K562 (cell line): Measurements from ENCODE around the gene KNDC1. TPM values are rescaled to one million over a fixed set of nuclear protein-coding genes. Genes with fewer than 3 reads are reported as not detected.

Experiments
- ATAC-seq: fragments of 200-7000 bp; cut with Tn5 transposase; 3 replicates; pipeline ENCODE4 v1.9.1; 2020; ENCODE audit warnings: moderate library complexity
- BruUV-seq: library from RNA; stranded (reverse); fragments of 400-500 nt; replicated peaks from 2 replicates; lab custom pipeline; 2021; lab: Mats Ljungman, UMichigan
- CTCF ChIA-PET: fragments of 300-600 bp; formaldehyde crosslinking; extraction: SDS; loops from one replicate; lab custom pipeline; 2021; ENCODE audit warnings: low intra/inter-chr PET ratio; lab: Yijun Ruan, JAX
- POLR2A ChIA-PET: fragments of 300-600, 350-650 bp; sonication (Branson Sonifier 250); formaldehyde crosslinking; extraction: SDS; loops from one replicate; lab custom pipeline; 2021; ENCODE audit warnings: antibody characterized with exemption, inconsistent platforms; lab: Yijun Ruan, JAX
- DNase-seq, 4 experiments: peaks; one replicate each; pipeline versions ENCODE4 v3.0.0 to v3.0.0-alpha.2; 2011 to 2018; ENCODE audit warnings: low spot score in 3 of 4, mixed read lengths in 3 of 4; ENCODE audit errors: extremely low read depth in 1 of 4
- FAIRE-seq: peaks from 2 replicates; lab custom pipeline; 2011; peaks lifted over from hg19 to GRCh38; lab: Jason Lieb, UNC
- H2AFZ ChIP-seq: 2 replicates; pipeline ENCODE4 v1.6.0; 2011; ENCODE audit warnings: low read depth, low read length, control low read depth, inconsistent platforms
- H3K27ac ChIP-seq: fragments of 200-600 bp; 3 replicates; pipeline ENCODE4 v1.8.0; 2011; ENCODE audit warnings: low read depth, mild to moderate bottlenecking, control low read depth, inconsistent platforms, low read length, moderate library complexity, mixed read lengths; ENCODE audit errors: extremely low read depth
- H3K27me3 ChIP-seq, 2 experiments: fragments of 300-600 bp in 1 of 2; 2 replicates in 1 of 2; 3 replicates in 1 of 2; pipeline versions ENCODE4 v1.6.0 to v1.8.0; 2011; ENCODE audit warnings: inconsistent platforms in 2 of 2, low read length in 2 of 2, mild to moderate bottlenecking in 1 of 2, mixed read lengths in 1 of 2, moderate library complexity in 1 of 2; ENCODE audit not compliant: control insufficient read depth in 2 of 2, insufficient read depth in 2 of 2
- H3K36me3 ChIP-seq: fragments of 300-600 bp; 3 replicates; pipeline ENCODE4 v1.8.0; 2011; ENCODE audit warnings: mild to moderate bottlenecking, low read length, inconsistent platforms; ENCODE audit not compliant: control insufficient read depth, insufficient read depth
- H3K4me1 ChIP-seq, 2 experiments: fragments of 200-600 bp in 1 of 2; replicated peaks in 1 of 2; 2 replicates in 1 of 2; 3 replicates in 1 of 2; pipeline versions ENCODE4 v1.5.1 to v1.8.0; 2011; ENCODE audit warnings: inconsistent platforms in 2 of 2, low read length in 2 of 2, mild to moderate bottlenecking in 1 of 2, mixed read lengths in 1 of 2, moderate library complexity in 1 of 2; ENCODE audit not compliant: control insufficient read depth in 2 of 2, insufficient read depth in 2 of 2
- H3K4me2 ChIP-seq: 2 replicates; pipeline ENCODE4 v1.6.1; 2011; ENCODE audit warnings: low read length, control low read depth, inconsistent platforms, mixed read lengths; ENCODE audit not compliant: insufficient read depth
- H3K4me3 ChIP-seq: fragments of 200-600 bp; sonication (generic), shearing (Covaris generic); 2 replicates; pipeline ENCODE4 v1.5.1; 2016; ENCODE audit warnings: control low read depth, inconsistent platforms
- H3K79me2 ChIP-seq: fragments of 200-600 bp; 3 replicates; pipeline ENCODE4 v1.8.0; 2011; ENCODE audit warnings: low read length, inconsistent platforms; ENCODE audit not compliant: control insufficient read depth, insufficient read depth
- H3K9ac ChIP-seq, 2 experiments: 2 replicates each; pipeline versions ENCODE4 v1.6.0 to v1.6.1; 2011; ENCODE audit warnings: low read depth in 2 of 2, low read length in 2 of 2, control low read depth in 1 of 2, inconsistent platforms in 1 of 2, mild to moderate bottlenecking in 1 of 2, mixed read lengths in 1 of 2; ENCODE audit not compliant: insufficient read depth in 1 of 2
- H3K9me1 ChIP-seq: one replicate; pipeline ENCODE4 v1.6.0; 2011; ENCODE audit warnings: inconsistent platforms, mild to moderate bottlenecking, low read length, moderate library complexity; ENCODE audit not compliant: control insufficient read depth, insufficient read depth
- H3K9me3 ChIP-seq: replicated peaks from 2 replicates; pipeline ENCODE4 v1.5.1; 2011; ENCODE audit warnings: low read depth, low read length, inconsistent platforms; ENCODE audit not compliant: control insufficient read depth, insufficient read depth
- H4K20me1 ChIP-seq: replicated peaks from 2 replicates; pipeline ENCODE4 v1.6.1; 2011; ENCODE audit warnings: low read length, inconsistent platforms, mixed read lengths; ENCODE audit not compliant: control insufficient read depth, insufficient read depth
- ATF1 ChIP-seq, 2 experiments: fragments of 450-650 bp in 1 of 2; IDR thresholded peaks; 2 replicates each; pipeline ENCODE4 v1.6.1; 2016; ENCODE audit warnings: missing compliant biosample characterization in 1 of 2, missing genetic modification characterization in 1 of 2
- ETS2 ChIP-seq: IDR thresholded peaks from 2 replicates; pipeline ENCODE4 v1.6.1; 2016; ENCODE audit warnings: borderline replicate concordance, missing genetic modification characterization, mild to moderate bottlenecking, moderate library complexity, missing compliant biosample characterization; ENCODE audit not compliant: poor library complexity, severe bottlenecking
- GABPB1 ChIP-seq: sonication (generic); formaldehyde crosslinking; IDR thresholded peaks from 2 replicates; pipeline ENCODE4 v1.8.0; 2022; ENCODE audit warnings: mild to moderate bottlenecking, missing genetic modification reagents
- MAZ ChIP-seq, 2 experiments: fragments of 450-650 bp in 1 of 2; sonication (generic) in 1 of 2; formaldehyde crosslinking; IDR thresholded peaks in 1 of 2; conservative IDR thresholded peaks in 1 of 2; 2 replicates each; pipeline versions ENCODE4 v1.4.0 to v1.5.0; 2020; ENCODE audit warnings: mild to moderate bottlenecking in 1 of 2, missing genetic modification reagents in 1 of 2
- MEIS2 ChIP-seq: fragments of 450-650 bp; IDR thresholded peaks from 2 replicates; pipeline ENCODE4 v1.6.1; 2014; ENCODE audit warnings: mild to moderate bottlenecking; ENCODE audit not compliant: partially characterized antibody
- PHF8 ChIP-seq: fragments of 200-600 bp; sonication (generic); IDR thresholded peaks from 2 replicates; pipeline ENCODE4 v1.6.1; 2012; ENCODE audit warnings: mixed run types, mild to moderate bottlenecking, inconsistent platforms, low read length, moderate library complexity, borderline replicate concordance
- POLR2G ChIP-seq: fragments of 200-400 bp; formaldehyde crosslinking; IDR thresholded peaks from 2 replicates; pipeline ENCODE4 v1.6.1; 2017; ENCODE audit warnings: low read depth, mild to moderate bottlenecking, antibody characterized with exemption, low read length, moderate library complexity
- POU5F1 ChIP-seq: fragments of 150-350 bp; IDR thresholded peaks from 2 replicates; pipeline ENCODE4 v1.6.1; 2014; ENCODE audit warnings: borderline replicate concordance, low read length, low read depth, mild to moderate bottlenecking; ENCODE audit not compliant: partially characterized antibody
- PTBP1 ChIP-seq: fragments of 200-400 bp; formaldehyde crosslinking; IDR thresholded peaks from 2 replicates; pipeline ENCODE4 v1.6.1; 2017; ENCODE audit warnings: low read depth, low read length
- RBM39 ChIP-seq: fragments of 200-400 bp; formaldehyde crosslinking; optimal IDR thresholded peaks from 2 replicates; pipeline ENCODE3; 2018; ENCODE audit warnings: low read depth, low read length
- RHOXF2B ChIP-seq: fragments of 250-450 bp; sonication (Bioruptor Pico); conservative IDR thresholded peaks from 2 replicates; pipeline ENCODE4 v1.5.1; 2021
- SMAD3 ChIP-seq: fragments of 450-650 bp; formaldehyde crosslinking; conservative IDR thresholded peaks from 2 replicates; pipeline ENCODE4 v1.4.0; 2020; ENCODE audit warnings: mild to moderate bottlenecking
- TBP ChIP-seq: optimal IDR thresholded peaks from 2 replicates; pipeline ENCODE3; 2011; ENCODE audit warnings: low read depth, low read length, improper control_type of control experiment
- ZNF3 ChIP-seq: fragments of 250-450 bp; sonication (Bioruptor Pico); IDR thresholded peaks from 2 replicates; pipeline ENCODE4 v1.5.0; 2021; ENCODE audit warnings: mild to moderate bottlenecking, moderate library complexity
- ZNF707 ChIP-seq: fragments of 250-450 bp; sonication (Bioruptor Pico); conservative IDR thresholded peaks from 2 replicates; pipeline ENCODE4 v1.8.0; 2022; ENCODE audit warnings: inconsistent platforms, mild to moderate bottlenecking, moderate library complexity
- WGBS: fragments of 100-300 bp; shearing (Covaris generic); methylation state at CpG from one replicate; pipeline ENCODE4 v1.1.6; 2016; ENCODE audit warnings: low coverage, mixed read lengths; ENCODE audit not compliant: insufficient coverage; ENCODE audit errors: missing lambda C conversion rate; 5-methylcytosine and 5-hydroxymethylcytosine counted together
- in situ Hi-C: fragments of 300-500 bp; cut with MboI; formaldehyde crosslinking; loops from 4 replicates; pipeline ENCODE4 v1.15.0; 2018; ENCODE audit warnings: inconsistent platforms, mixed read lengths
- intact Hi-C: fragments of 100-400 bp; cut with micrococcal nuclease; formaldehyde crosslinking; loops from 2 replicates; pipeline ENCODE4 v1.14.2; 2022
- polyA plus RNA-seq, 8 experiments: library from polyadenylated mRNA; depleted of rRNA in 4 of 8; stranded (reverse) in 5 of 8; unstranded in 3 of 8; fragments of >200 nt; fragmentation: Nextera tagmentation in 2 of 8; fragmentation: Illumina TruSeq in 1 of 8; extraction: Ambion mirVana in 2 of 8; extraction: Trizol in 1 of 8; gene quantifications; 2 replicates each; pipeline versions ENCODE4 v1.2.1 to v1.2.3, GENCODE V29; 2011 to 2014; ENCODE audit warnings: inconsistent platforms in 1 of 8, missing spikeins in 1 of 8
- total RNA-seq, 7 experiments: library from RNA; depleted of rRNA in 6 of 7; stranded (reverse); fragments of >200 nt in 6 of 7; fragmentation: Illumina TruSeq in 2 of 7; extraction: Trizol in 2 of 7; gene quantifications; 2 replicates each; pipeline versions ENCODE4 v1.2.1 to v1.2.3, GENCODE V29; 2011 to 2021; ENCODE audit warnings: low replicate concordance in 1 of 7
- TF ChIP-seq, protein P1 (sequence below): sonication (generic); formaldehyde crosslinking; IDR thresholded peaks from 2 replicates; pipeline ENCODE4 v1.8.0; 2022; ENCODE audit warnings: missing genetic modification reagents, mild to moderate bottlenecking, moderate library complexity, borderline replicate concordance
- TF ChIP-seq, protein P2 (sequence below): fragments of 200-400 bp; formaldehyde crosslinking; IDR thresholded peaks from 2 replicates; pipeline ENCODE4 v1.6.1; 2017; ENCODE audit warnings: mild to moderate bottlenecking, low read depth, low read length, moderate library complexity
- TF ChIP-seq, protein P3 (sequence below): sonication (generic); formaldehyde crosslinking; IDR thresholded peaks from 2 replicates; pipeline ENCODE4 v1.9.0; 2022; ENCODE audit warnings: mild to moderate bottlenecking, missing genetic modification reagents
- TF ChIP-seq, protein P4 (sequence below): fragments of 250-450 bp; sonication (Bioruptor Pico); IDR thresholded peaks from 2 replicates; pipeline ENCODE4 v1.8.0; 2022; ENCODE audit warnings: moderate library complexity, mild to moderate bottlenecking, inconsistent platforms

The KNDC1 gene
- total and polyA plus RNA-seq, 9 of the 15 experiments (the other 6 are each of a cell fraction or from before 2014, with no cell fraction given), result 0.07 to 0.26 (median 0.11) TPM; not detected in 6

DNA sequence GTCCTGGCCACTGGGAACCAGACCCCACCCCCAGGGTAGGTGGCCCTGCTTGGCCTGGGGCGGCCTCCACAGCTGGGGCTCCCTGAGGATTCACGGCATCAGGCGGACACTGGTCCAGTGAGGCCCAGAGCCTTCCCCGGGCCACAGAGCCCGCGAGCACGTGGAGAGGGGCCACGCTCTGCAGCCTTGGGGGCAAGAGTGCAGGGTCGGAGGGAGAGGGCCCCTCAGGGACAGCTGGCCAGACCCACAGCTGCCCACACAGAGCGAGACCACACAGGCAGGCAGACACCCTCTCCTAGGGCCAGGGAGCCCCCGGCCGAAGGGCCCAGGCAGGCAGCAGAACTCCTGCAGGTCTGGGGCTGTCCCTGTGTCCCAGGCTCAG lies 88.3 kb downstream of the KNDC1 start:
- Histone ChIP-seq H3K4me1 (peaks cover 32 to 85% of the 10 kb centered on the region in 2 experiments), H3K9ac (peak overlapping the region; percentile 34 to 72; a peak in 3 of 4 replicates), H3K9me1 (no peaks in the 10 kb centered on the region), H3K9me3 (no peaks in the 10 kb centered on the region), H3K4me2 (peak overlapping the region; percentile 41; the same call in 1 of the 2 replicates)
- CTCF ChIA-PET, result no interaction called here
- in situ Hi-C loops, result loop anchor here (5.0 kb wide), 2 partner anchors 59 to 101 kb away; partner anchors contain the start of genes TUBGCP2 and ZNF511
- 80% methylated on average over 2 of the region's 12 CpGs for WGBS
- no TSS peak for BruUV-seq
- DNase-seq (no peak), ATAC-seq (no peak)
- TF ChIP-seq MEIS2 (no peak), RBM39 (no peak), RHOXF2B (CRISPR knock-in tag) (no peak), SMAD3 (no peak), GABPB1 (CRISPR knock-in tag) (no peak), ZNF707 (CRISPR knock-in tag) (no peak), ETS2 (tag) (no peak), PHF8 (peak; percentile 26; the same call in 1 of the 2 replicates), POU5F1 (no peak), ATF1 (CRISPR knock-in tag; IDR thresholded peaks at IDR 0.05) (no peak), ATF1 (tag; IDR thresholded peaks at IDR 0.05) (0 out of 2 replicates have a peak, but pooled peaks have one; percentile 17), ZNF3 (no peak), PTBP1 (no peak), POLR2G (peak; percentile 6; the same call in 1 of the 2 replicates), MAZ (CRISPR knock-in tag; conservative IDR thresholded peaks at IDR 0.05 in 1 of 2, IDR thresholded peaks at IDR 0.05 in 1 of 2) (0 out of 4 replicates have a peak, but pooled peaks of 1 of the 2 experiments have one; percentile 1), TBP (no peak)
- TF ChIP-seq, protein P1, sequence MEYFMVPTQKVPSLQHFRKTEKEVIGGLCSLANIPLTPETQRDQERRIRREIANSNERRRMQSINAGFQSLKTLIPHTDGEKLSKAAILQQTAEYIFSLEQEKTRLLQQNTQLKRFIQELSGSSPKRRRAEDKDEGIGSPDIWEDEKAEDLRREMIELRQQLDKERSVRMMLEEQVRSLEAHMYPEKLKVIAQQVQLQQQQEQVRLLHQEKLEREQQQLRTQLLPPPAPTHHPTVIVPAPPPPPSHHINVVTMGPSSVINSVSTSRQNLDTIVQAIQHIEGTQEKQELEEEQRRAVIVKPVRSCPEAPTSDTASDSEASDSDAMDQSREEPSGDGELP (CRISPR knock-in tag), result peak; percentile 26; the same call in 1 of the 2 replicates
- TF ChIP-seq, protein P2, sequence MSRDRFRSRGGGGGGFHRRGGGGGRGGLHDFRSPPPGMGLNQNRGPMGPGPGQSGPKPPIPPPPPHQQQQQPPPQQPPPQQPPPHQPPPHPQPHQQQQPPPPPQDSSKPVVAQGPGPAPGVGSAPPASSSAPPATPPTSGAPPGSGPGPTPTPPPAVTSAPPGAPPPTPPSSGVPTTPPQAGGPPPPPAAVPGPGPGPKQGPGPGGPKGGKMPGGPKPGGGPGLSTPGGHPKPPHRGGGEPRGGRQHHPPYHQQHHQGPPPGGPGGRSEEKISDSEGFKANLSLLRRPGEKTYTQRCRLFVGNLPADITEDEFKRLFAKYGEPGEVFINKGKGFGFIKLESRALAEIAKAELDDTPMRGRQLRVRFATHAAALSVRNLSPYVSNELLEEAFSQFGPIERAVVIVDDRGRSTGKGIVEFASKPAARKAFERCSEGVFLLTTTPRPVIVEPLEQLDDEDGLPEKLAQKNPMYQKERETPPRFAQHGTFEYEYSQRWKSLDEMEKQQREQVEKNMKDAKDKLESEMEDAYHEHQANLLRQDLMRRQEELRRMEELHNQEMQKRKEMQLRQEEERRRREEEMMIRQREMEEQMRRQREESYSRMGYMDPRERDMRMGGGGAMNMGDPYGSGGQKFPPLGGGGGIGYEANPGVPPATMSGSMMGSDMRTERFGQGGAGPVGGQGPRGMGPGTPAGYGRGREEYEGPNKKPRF, result no peak
- TF ChIP-seq, protein P3, sequence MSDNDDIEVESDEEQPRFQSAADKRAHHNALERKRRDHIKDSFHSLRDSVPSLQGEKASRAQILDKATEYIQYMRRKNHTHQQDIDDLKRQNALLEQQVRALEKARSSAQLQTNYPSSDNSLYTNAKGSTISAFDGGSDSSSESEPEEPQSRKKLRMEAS (CRISPR knock-in tag), result peak; percentile 40; the same call in 1 of the 2 replicates
- TF ChIP-seq, protein P4, sequence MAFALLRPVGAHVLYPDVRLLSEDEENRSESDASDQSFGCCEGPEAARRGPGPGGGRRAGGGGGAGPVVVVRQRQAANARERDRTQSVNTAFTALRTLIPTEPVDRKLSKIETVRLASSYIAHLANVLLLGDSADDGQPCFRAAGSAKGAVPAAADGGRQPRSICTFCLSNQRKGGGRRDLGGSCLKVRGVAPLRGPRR (CRISPR knock-in tag), result no peak
- TF ChIP-seq, all 486 proteins: peak for 6
- POLR2A ChIA-PET, result no interaction called here
- Histone ChIP-seq H3K27ac (no peak overlapping the region; the same call in 2 of the 3 replicates), H4K20me1 (no peaks in the 10 kb centered on the region), H3K4me3 (no peak overlapping the region), H3K79me2 (no peaks in the 10 kb centered on the region), H2AFZ (peak overlapping the region; percentile 84), H3K27me3 (no peaks in the 10 kb centered on the region; a peak in 1 of 5 replicates), H3K36me3 (no peaks in the 10 kb centered on the region)
- FAIRE-seq, result no peak
- intact Hi-C loops, result loop anchor here (5.0 kb wide), 1 partner anchor 106 kb away; no protein-coding TSS in a partner anchor
